ENCODE results near the gene PHF21B.
"Not testable (repeated sequence)": the region's sequence is repeated elsewhere in the genome, so short reads cannot be mapped to it uniquely, and the experiment has no call there.

Gene PHF21B

DNA sequence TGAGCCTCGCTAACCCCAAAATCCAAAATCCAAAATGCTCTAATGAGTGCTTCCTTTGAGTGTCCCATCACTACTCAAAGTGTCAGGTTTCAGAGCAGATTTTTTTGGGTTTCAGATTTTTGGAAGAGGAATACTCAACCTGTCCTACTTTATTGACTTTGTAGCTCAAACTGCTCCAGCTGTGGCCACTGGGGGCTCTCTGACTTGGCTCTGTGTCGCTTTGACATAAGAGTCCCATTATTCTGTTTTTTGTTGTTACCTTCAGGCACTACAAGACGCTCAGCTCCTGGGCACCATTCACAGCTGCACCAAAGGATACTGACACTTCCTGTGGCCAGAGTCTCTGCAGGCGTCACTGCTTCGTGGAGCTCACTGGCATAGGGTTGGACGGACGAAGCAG, 41.1 kb downstream of the PHF21B start:
- H3K27me3 ChIP-seq (ENCODE audit: control insufficient read depth, insufficient read depth, low read length, poor library complexity, severe bottlenecking): no peaks in the 10 kb centered on the region
- peaks cover 5% of the 10 kb centered on the region for H3K4me1 ChIP-seq (ENCODE audit: control insufficient read depth, insufficient read depth, low read length)
- peaks cover 8% of the 10 kb centered on the region for H3K36me3 ChIP-seq (ENCODE audit: control insufficient read depth, insufficient read depth, low read length)
- 81 to 83% methylated on average over 7 of the region's 7 CpGs for WGBS, 2 experiments
- H3K27ac ChIP-seq (ENCODE audit: insufficient read depth, low read depth, low read length, poor library complexity, severe bottlenecking): no peak overlapping the region
- no peak overlapping the region for H3K4me3 ChIP-seq (ENCODE audit: insufficient read depth, low read depth, low read length)
- H3K9me3 ChIP-seq (ENCODE audit: control insufficient read depth, low read length): no peaks in the 10 kb centered on the region

- 90 to 91% methylated on average over 6 of the region's 6 CpGs for WGBS, 2 experiments
- Histone ChIP-seq H3K4me1 (ENCODE audit: control insufficient read depth, insufficient read depth, low read length) (peaks cover 5% of the 10 kb centered on the region), H3K27me3 (ENCODE audit: control insufficient read depth, insufficient read depth, low read length, poor library complexity, severe bottlenecking) (no peaks in the 10 kb centered on the region), H3K9me3 (ENCODE audit: control insufficient read depth, low read length) (no peaks in the 10 kb centered on the region), H3K36me3 (ENCODE audit: control insufficient read depth, insufficient read depth, low read length) (peaks cover 5% of the 10 kb centered on the region), H3K4me3 (ENCODE audit: insufficient read depth, low read depth, low read length) (no peak overlapping the region), H3K27ac (ENCODE audit: insufficient read depth, low read depth, low read length, poor library complexity, severe bottlenecking) (no peak overlapping the region)
Measured at GRCh38 chr22:44965171-44965570, 44.6 kb downstream of the PHF21B start.

GRCh38 chr22:44964722-44965078, 45.1 kb downstream of the PHF21B start:
- Histone ChIP-seq H3K27ac (ENCODE audit: insufficient read depth, low read depth, low read length, poor library complexity, severe bottlenecking) (no peak overlapping the region), H3K4me1 (ENCODE audit: control insufficient read depth, insufficient read depth, low read length) (peaks cover 5% of the 10 kb centered on the region), H3K4me3 (ENCODE audit: insufficient read depth, low read depth, low read length) (no peak overlapping the region), H3K9me3 (ENCODE audit: control insufficient read depth, low read length) (no peaks in the 10 kb centered on the region), H3K27me3 (ENCODE audit: control insufficient read depth, insufficient read depth, low read length, poor library complexity, severe bottlenecking) (no peaks in the 10 kb centered on the region), H3K36me3 (ENCODE audit: control insufficient read depth, insufficient read depth, low read length) (peaks cover 5% of the 10 kb centered on the region)
- 71 to 73% methylated on average over 6 of the region's 6 CpGs for WGBS, 2 experiments

- H3K27ac ChIP-seq (ENCODE audit: insufficient read depth, low read depth, low read length, poor library complexity, severe bottlenecking): no peak overlapping the region
- WGBS, 2 experiments: 77 to 78% methylated on average over 20 of the region's 20 CpGs
Measured at GRCh38 chr22:44963832-44964721, 45.7 kb downstream of the PHF21B start.

DNA sequence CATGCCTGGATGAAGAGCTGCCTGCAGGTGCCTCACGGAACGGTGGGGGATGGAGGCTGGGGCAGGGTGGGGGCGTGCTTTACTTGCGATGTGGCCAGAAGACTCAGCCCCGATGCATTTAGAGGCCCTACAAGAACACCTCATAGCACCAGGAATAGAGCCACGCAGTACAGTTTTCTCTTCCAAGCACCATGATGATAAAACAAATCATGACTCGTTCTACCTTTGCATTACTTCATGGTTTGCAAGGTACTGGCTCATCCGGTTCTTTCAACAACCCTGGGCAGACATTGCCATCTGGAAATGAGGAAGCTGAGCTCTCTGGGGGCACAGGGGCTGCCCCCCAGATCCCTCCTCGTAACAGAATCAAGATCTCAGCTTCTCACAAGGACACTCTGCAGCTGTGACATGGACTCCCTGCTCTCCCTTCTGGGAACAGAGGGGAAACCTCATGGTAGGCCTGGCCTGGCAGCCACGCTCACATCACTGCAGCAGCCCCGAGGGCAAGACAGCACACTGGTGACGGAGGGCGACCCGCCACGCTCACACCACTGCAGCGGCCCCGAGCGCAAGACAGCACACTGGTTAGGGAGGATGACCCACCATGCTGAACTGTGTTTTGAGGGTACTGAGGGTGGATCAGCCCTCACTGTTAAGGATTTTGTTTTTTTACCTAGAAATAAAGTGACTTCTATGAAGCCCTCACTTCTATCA, 46.9 kb downstream of the PHF21B start:
- 95 to 96% methylated on average over 18 of the region's 18 CpGs for WGBS, 2 experiments
- Histone ChIP-seq H3K4me3 (ENCODE audit: insufficient read depth, low read depth, low read length) (no peak overlapping the region), H3K36me3 (ENCODE audit: control insufficient read depth, insufficient read depth, low read length) (peaks cover 3% of the 10 kb centered on the region), H3K27me3 (ENCODE audit: control insufficient read depth, insufficient read depth, low read length, poor library complexity, severe bottlenecking) (no peaks in the 10 kb centered on the region), H3K27ac (ENCODE audit: insufficient read depth, low read depth, low read length, poor library complexity, severe bottlenecking) (no peak overlapping the region), H3K9me3 (ENCODE audit: control insufficient read depth, low read length) (no peaks in the 10 kb centered on the region), H3K4me1 (ENCODE audit: control insufficient read depth, insufficient read depth, low read length) (peaks cover 5% of the 10 kb centered on the region)

More at GRCh38 chr22:44963832-44964721, 45.7 kb downstream of the PHF21B start:
- no peaks in the 10 kb centered on the region for H3K9me3 ChIP-seq (ENCODE audit: control insufficient read depth, low read length)
- H3K27me3 ChIP-seq (ENCODE audit: control insufficient read depth, insufficient read depth, low read length, poor library complexity, severe bottlenecking): no peaks in the 10 kb centered on the region
- H3K36me3 ChIP-seq (ENCODE audit: control insufficient read depth, insufficient read depth, low read length): peaks cover 5% of the 10 kb centered on the region
- no peak overlapping the region for H3K4me3 ChIP-seq (ENCODE audit: insufficient read depth, low read depth, low read length)
- H3K4me1 ChIP-seq (ENCODE audit: control insufficient read depth, insufficient read depth, low read length): peaks cover 5% of the 10 kb centered on the region

DNA sequence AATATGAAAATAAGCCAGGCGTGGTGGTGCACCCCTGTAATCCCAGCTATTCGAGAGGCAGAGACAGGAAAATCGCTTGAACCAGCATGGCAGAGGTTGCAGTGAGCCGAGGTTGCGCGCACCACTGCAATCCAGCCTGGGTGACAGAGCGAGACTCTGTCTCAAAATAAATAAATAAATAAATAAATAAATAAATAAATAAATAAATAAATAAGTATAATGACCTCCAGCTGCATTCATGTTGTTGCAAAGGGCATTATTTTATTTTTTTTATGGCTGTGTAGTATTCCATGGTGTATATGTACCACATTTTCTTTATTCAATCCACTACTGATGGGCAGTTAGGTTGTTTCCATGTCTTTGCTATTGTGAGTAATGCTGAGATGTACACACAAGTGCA, 48.1 kb downstream of the PHF21B start:
- peaks cover 16% of the 10 kb centered on the region for H3K4me1 ChIP-seq (ENCODE audit: control insufficient read depth, insufficient read depth, low read length)
- H3K27ac ChIP-seq (ENCODE audit: insufficient read depth, low read depth, low read length, poor library complexity, severe bottlenecking); H3K4me3 ChIP-seq (ENCODE audit: insufficient read depth, low read depth, low read length); H3K36me3 ChIP-seq (ENCODE audit: control insufficient read depth, insufficient read depth, low read length); H3K27me3 ChIP-seq (ENCODE audit: control insufficient read depth, insufficient read depth, low read length, poor library complexity, severe bottlenecking); H3K9me3 ChIP-seq (ENCODE audit: control insufficient read depth, low read length): not testable (repeated sequence)
- 90 to 98% methylated on average over 6 of the region's 7 CpGs for WGBS, 2 experiments

GRCh38 chr22:44956840-44957767, 52.7 kb downstream of the PHF21B start:
- Histone ChIP-seq H3K36me3 (ENCODE audit: control insufficient read depth, insufficient read depth, low read length) (no peaks in the 10 kb centered on the region), H3K9me3 (ENCODE audit: control insufficient read depth, low read length) (no peaks in the 10 kb centered on the region), H3K27ac (ENCODE audit: insufficient read depth, low read depth, low read length, poor library complexity, severe bottlenecking) (peak overlapping the region; percentile 42), H3K27me3 (ENCODE audit: control insufficient read depth, insufficient read depth, low read length, poor library complexity, severe bottlenecking) (no peaks in the 10 kb centered on the region), H3K4me1 (ENCODE audit: control insufficient read depth, insufficient read depth, low read length) (peaks cover 32% of the 10 kb centered on the region), H3K4me3 (ENCODE audit: insufficient read depth, low read depth, low read length) (no peak overlapping the region)
- WGBS, 2 experiments: 46 to 50% methylated on average over 18 of the region's 18 CpGs

DNA sequence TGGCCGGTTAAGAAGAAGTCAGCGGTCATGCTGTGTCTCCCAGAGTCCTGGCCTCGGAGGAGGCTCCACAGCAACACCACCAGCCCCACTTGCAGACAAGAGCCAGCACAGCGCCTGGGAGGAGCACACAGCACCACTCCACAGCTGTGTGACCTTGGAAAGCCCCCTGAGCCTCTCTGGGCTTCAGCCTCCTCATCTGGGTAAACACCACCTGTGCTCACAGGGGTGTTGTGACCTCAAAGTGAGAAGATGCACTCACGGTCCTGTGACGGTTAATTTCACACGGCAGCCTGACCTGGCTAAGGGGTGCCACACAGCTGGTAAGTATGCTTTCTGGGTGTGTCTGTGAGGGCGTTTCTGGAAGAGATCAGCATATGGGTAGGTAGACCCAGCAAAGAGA, 54.7 kb downstream of the PHF21B start:
- 92 to 94% methylated on average over 8 of the region's 8 CpGs for WGBS, 2 experiments
- peaks cover 32% of the 10 kb centered on the region for H3K4me1 ChIP-seq (ENCODE audit: control insufficient read depth, insufficient read depth, low read length)
- H3K4me3 ChIP-seq (ENCODE audit: insufficient read depth, low read depth, low read length): no peak overlapping the region
- H3K36me3 ChIP-seq (ENCODE audit: control insufficient read depth, insufficient read depth, low read length): no peaks in the 10 kb centered on the region
- peak overlapping the region; percentile 38 for H3K27ac ChIP-seq (ENCODE audit: insufficient read depth, low read depth, low read length, poor library complexity, severe bottlenecking)
- no peaks in the 10 kb centered on the region for H3K27me3 ChIP-seq (ENCODE audit: control insufficient read depth, insufficient read depth, low read length, poor library complexity, severe bottlenecking)
- H3K9me3 ChIP-seq (ENCODE audit: control insufficient read depth, low read length): no peaks in the 10 kb centered on the region

DNA sequence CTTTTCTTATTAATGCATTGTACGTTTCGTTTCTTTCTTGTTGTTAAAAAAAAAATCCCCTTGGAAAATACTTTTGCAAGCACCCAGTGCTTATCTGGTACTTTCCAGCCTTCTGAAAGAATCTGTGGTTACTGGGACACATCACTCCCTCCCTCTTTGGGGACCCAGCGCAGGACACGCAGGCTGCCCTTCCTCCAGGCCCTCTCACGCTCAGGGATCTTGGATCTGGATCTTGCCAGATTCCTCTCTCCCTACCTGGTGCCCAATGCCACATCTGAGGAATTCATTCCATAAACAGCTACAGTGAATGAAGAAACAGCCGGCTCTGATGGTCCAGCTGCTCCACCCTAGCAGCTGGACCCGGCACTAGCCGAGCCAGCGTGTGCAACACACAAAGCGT, 55.7 kb downstream of the PHF21B start:
- WGBS, 2 experiments: 88 to 90% methylated on average over 10 of the region's 10 CpGs
- no peak overlapping the region for H3K4me3 ChIP-seq (ENCODE audit: insufficient read depth, low read depth, low read length)
- no peaks in the 10 kb centered on the region for H3K27me3 ChIP-seq (ENCODE audit: control insufficient read depth, insufficient read depth, low read length, poor library complexity, severe bottlenecking)
- H3K4me1 ChIP-seq (ENCODE audit: control insufficient read depth, insufficient read depth, low read length): peaks cover 32% of the 10 kb centered on the region
- H3K36me3 ChIP-seq (ENCODE audit: control insufficient read depth, insufficient read depth, low read length): no peaks in the 10 kb centered on the region
- H3K9me3 ChIP-seq (ENCODE audit: control insufficient read depth, low read length): no peaks in the 10 kb centered on the region
- no peak overlapping the region for H3K27ac ChIP-seq (ENCODE audit: insufficient read depth, low read depth, low read length, poor library complexity, severe bottlenecking)

All from ectodermal cell (in vitro differentiated cells).